GDM1 (cell line): Measurements from ENCODE around the gene TMEM229B.
A peak's percentile ranks its signal among the peaks of the same experiment; 100 is the strongest.

ENCODE experiments used
- DNase-seq: peaks from one replicate; lab custom pipeline; 2025; lab: John Stamatoyannopoulos, UW

The TMEM229B gene

GRCh38 chr14:67515386-67516079 is 27.0 kb upstream of the TMEM229B start:
- DNase-seq, result no peak

GRCh38 chr14:67514650-67515385 is 26.3 kb upstream of the TMEM229B start:
- DNase-seq, result peak; percentile 8

- DNase-seq, result no peak
These were observed 25.7 kb upstream of the TMEM229B start for GRCh38 chr14:67514203-67514607.

- no peak for DNase-seq
These were observed 25.1 kb upstream of the TMEM229B start for GRCh38 chr14:67513631-67514108.

GRCh38 chr14:67512463-67513310 is 24.2 kb upstream of the TMEM229B start:
- DNase-seq, result no peak

GRCh38 chr14:67510836-67511235 is 22.3 kb upstream of the TMEM229B start:
- DNase-seq, result no peak

GRCh38 chr14:67510121-67510520 is 21.6 kb upstream of the TMEM229B start:
- no peak for DNase-seq

- no peak for DNase-seq
These were observed 20.4 kb upstream of the TMEM229B start for GRCh38 chr14:67508956-67509355.

GRCh38 chr14:67505254-67505653 is 16.7 kb upstream of the TMEM229B start:
- no peak for DNase-seq

GRCh38 chr14:67503331-67503730 is 14.8 kb upstream of the TMEM229B start:
- no peak for DNase-seq

- no peak for DNase-seq
These were observed 14.3 kb upstream of the TMEM229B start for GRCh38 chr14:67502867-67503266.

GRCh38 chr14:67501670-67502069 is 13.1 kb upstream of the TMEM229B start:
- no peak for DNase-seq

GRCh38 chr14:67500981-67501380 is 12.5 kb upstream of the TMEM229B start:
- DNase-seq, result no peak

GRCh38 chr14:67497716-67498115 is 9.2 kb upstream of the TMEM229B start:
- no peak for DNase-seq

- no peak for DNase-seq
These were observed 8.7 kb upstream of the TMEM229B start for GRCh38 chr14:67497216-67497615.

- no peak for DNase-seq
These were observed 7.3 kb upstream of the TMEM229B start for GRCh38 chr14:67495827-67496226.

GRCh38 chr14:67493092-67493717 is 4.7 kb upstream of the TMEM229B start:
- DNase-seq, result no peak

- DNase-seq, result no peak
These were observed 4.0 kb upstream of the TMEM229B start for GRCh38 chr14:67492538-67492937.

GRCh38 chr14:67491741-67492507 is 3.4 kb upstream of the TMEM229B start:
- no peak for DNase-seq

GRCh38 chr14:67491285-67491684 is 2.8 kb upstream of the TMEM229B start:
- DNase-seq, result no peak

GRCh38 chr14:67490196-67490595 is 1.7 kb upstream of the TMEM229B start:
- no peak for DNase-seq
